Activated CD8-positive, alpha-beta memory T cell treated with anti-CD3 and anti-CD28 coated beads for 36 hours (primary cell): ENCODE data around the gene THOC6. TPM values are rescaled to one million over a fixed set of nuclear protein-coding genes. Genes with fewer than 3 reads are reported as not detected.
"Not testable (repeated sequence)": the region's sequence is repeated elsewhere in the genome, so short reads cannot be mapped to it uniquely, and the experiment has no call there.

Experiments used
- CTCF ChIA-PET: fragments of 350-600 bp; sonication (Branson Sonifier 250); formaldehyde crosslinking; loops from one replicate; lab custom pipeline; 2021; ENCODE audit warnings: antibody characterized with exemption; lab: Charles Lee
- POLR2A ChIA-PET: fragments of 350-600 bp; sonication (Branson Sonifier 250); formaldehyde crosslinking; loops from one replicate; lab custom pipeline; 2021; ENCODE audit warnings: antibody characterized with exemption; lab: Charles Lee
- total RNA-seq, 2 experiments: library from RNA; stranded (reverse); gene quantifications; one replicate each; pipeline ENCODE4 v1.2.3, GENCODE V29; 2021

The THOC6 gene
- total RNA-seq, 2 experiments from 2014 or later = 54.7 to 56.8 TPM

- ChIA-PET CTCF (interaction anchor here (1.3 to 3.5 kb wide), 5 partner anchors 10 to 63 kb away, joined by 3 to 22 read pairs (median 5); no protein-coding TSS in a partner anchor), POLR2A (interaction anchor here (0.6 to 4.7 kb wide), 5 partner anchors 10 to 68 kb away, joined by 3 to 63 read pairs (median 5); no protein-coding TSS in a partner anchor)
These were observed 42.6 kb downstream of the THOC6 start for GRCh38 chr16:3066440-3066748.

GRCh38 chr16:3068487-3068886, 44.7 kb downstream of the THOC6 start:
- ChIA-PET POLR2A (interaction anchor here (4.7 kb wide), 1 partner anchor 7 kb away, joined by 63 read pairs; no protein-coding TSS in a partner anchor), CTCF (interaction anchor here (1.6 to 2.9 kb wide), 2 partner anchors 10 to 61 kb away, joined by 6 to 18 read pairs; no protein-coding TSS in a partner anchor)

DNA sequence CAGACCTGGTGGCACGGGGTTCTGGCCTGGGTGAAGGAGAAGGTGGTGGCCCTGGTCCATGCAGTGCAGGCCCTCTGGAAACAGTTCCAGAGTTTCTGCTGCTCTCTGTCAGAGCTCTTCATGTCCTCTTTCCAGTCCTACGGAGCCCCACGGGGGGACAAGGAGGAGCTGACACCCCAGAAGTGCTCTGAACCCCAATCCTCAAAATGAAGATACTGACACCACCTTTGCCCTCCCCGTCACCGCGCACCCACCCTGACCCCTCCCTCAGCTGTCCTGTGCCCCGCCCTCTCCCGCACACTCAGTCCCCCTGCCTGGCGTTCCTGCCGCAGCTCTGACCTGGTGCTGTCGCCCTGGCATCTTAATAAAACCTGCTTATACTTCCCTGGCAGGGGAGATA, 45.3 kb downstream of the THOC6 start:
- CTCF ChIA-PET = interaction anchor here (1.2 to 2.9 kb wide), 3 partner anchors 10 to 60 kb away, joined by 3 to 18 read pairs (median 6); no protein-coding TSS in a partner anchor
- POLR2A ChIA-PET = interaction anchor here (0.6 to 0.7 kb wide), 3 partner anchors 28 to 58 kb away, joined by 3 to 4 read pairs (median 3); no protein-coding TSS in a partner anchor

GRCh38 chr16:3070608-3071111, 46.8 kb downstream of the THOC6 start:
- ChIA-PET POLR2A (interaction anchor here (0.6 kb wide), 1 partner anchor 91 kb away, joined by 3 read pairs; the partner anchor contains the start of gene PKMYT1), CTCF (interaction anchor here (0.9 to 2.9 kb wide), 5 partner anchors 12 to 80 kb away, joined by 3 to 18 read pairs (median 5); no protein-coding TSS in a partner anchor)

GRCh38 chr16:3071655-3072054, 47.8 kb downstream of the THOC6 start:
- ChIA-PET CTCF (interaction anchor here (0.9 to 2.2 kb wide), 2 partner anchors 58 to 60 kb away, joined by 4 to 11 read pairs; no protein-coding TSS in a partner anchor), POLR2A (no interaction called here)

GRCh38 chr16:3072148-3072547, 48.3 kb downstream of the THOC6 start:
- POLR2A ChIA-PET = interaction anchor here (0.7 kb wide), 1 partner anchor 13 kb away, joined by 3 read pairs; no protein-coding TSS in a partner anchor

GRCh38 chr16:3072576-3073263, 48.9 kb downstream of the THOC6 start:
- POLR2A ChIA-PET = interaction anchor here (0.7 kb wide), 1 partner anchor 14 kb away, joined by 3 read pairs; no protein-coding TSS in a partner anchor
- CTCF ChIA-PET = interaction anchor here (5.7 kb wide), 1 partner anchor 14 kb away, joined by 54 read pairs; no protein-coding TSS in a partner anchor

More at GRCh38 chr16:3072148-3072547, 48.3 kb downstream of the THOC6 start:
- CTCF ChIA-PET = not testable (repeated sequence)

DNA sequence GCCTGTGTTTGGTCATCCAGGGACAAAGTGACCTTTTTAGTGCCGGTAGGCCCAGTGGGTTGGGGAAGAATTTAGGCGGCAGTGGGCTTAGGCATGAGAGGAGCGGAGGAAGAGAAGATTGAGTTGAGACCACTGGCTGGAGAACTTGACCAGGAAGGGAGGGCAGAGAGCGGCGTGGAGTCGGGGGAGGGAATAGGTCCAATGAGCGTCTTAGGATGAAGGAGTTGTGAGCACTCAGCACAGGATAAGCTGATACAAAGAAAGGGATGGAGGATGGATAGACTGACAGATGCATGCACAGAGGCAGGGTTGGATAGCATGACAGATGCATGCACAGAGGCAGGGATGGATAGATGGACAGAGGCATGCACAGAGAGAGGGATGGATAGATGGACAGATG, 49.6 kb downstream of the THOC6 start:
- CTCF ChIA-PET = interaction anchor here (0.6 to 5.7 kb wide), 3 partner anchors 15 to 57 kb away, joined by 3 to 54 read pairs (median 3); no protein-coding TSS in a partner anchor
- POLR2A ChIA-PET = no interaction called here

GRCh38 chr16:3074860-3075522, 51.2 kb downstream of the THOC6 start:
- ChIA-PET POLR2A (interaction anchor here (0.6 to 4.2 kb wide), 6 partner anchors 9 to 81 kb away, joined by 3 to 63 read pairs (median 4); partner anchors contain the start of genes IL32 and ZNF213), CTCF (interaction anchor here (0.6 to 5.7 kb wide), 12 partner anchors 7 to 86 kb away, joined by 3 to 54 read pairs (median 4); partner anchors contain the start of gene IL32)

- ChIA-PET CTCF (interaction anchor here (0.9 to 5.7 kb wide), 8 partner anchors 10 to 54 kb away, joined by 3 to 54 read pairs (median 6); partner anchors contain the start of gene IL32), POLR2A (interaction anchor here (1.1 to 4.2 kb wide), 3 partner anchors 10 to 59 kb away, joined by 3 to 63 read pairs (median 3); partner anchors contain the start of genes IL32 and ZNF213)
These were observed 51.7 kb downstream of the THOC6 start for GRCh38 chr16:3075523-3075915.

DNA sequence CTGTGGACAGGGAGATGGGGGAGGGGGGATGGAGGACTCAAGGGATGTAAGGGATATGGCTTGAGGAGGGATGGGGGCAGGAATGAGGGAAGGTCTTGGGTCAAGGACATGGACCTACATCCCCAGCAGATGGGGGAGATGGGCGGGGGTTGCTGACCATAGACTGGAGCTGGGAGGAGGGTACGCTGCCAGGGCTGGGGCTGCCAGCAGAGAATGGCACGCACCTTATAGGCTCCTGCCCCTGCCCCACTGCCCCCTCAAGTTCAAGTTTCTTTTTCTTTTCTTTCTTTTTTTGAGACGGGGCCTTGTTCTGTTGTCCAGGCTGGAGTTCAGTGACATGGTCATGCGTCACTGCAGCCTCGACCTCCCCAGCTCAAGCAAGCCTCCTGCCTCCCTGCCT, 52.1 kb downstream of the THOC6 start:
- POLR2A ChIA-PET = interaction anchor here (1.1 to 4.2 kb wide), 2 partner anchors 10 to 59 kb away, joined by 3 to 63 read pairs; partner anchors contain the start of genes IL32 and ZNF213
- CTCF ChIA-PET = interaction anchor here (0.9 to 5.7 kb wide), 9 partner anchors 11 to 60 kb away, joined by 3 to 54 read pairs (median 5); partner anchors contain the start of gene IL32

GRCh38 chr16:3076577-3076976, 52.7 kb downstream of the THOC6 start:
- POLR2A ChIA-PET = interaction anchor here (0.6 to 4.2 kb wide), 2 partner anchors 11 to 30 kb away, joined by 3 to 63 read pairs; partner anchors contain the start of gene IL32
- CTCF ChIA-PET = interaction anchor here (0.6 to 5.7 kb wide), 10 partner anchors 11 to 59 kb away, joined by 3 to 54 read pairs (median 4); partner anchors contain the start of gene IL32

Other genes starting within 250 kb of the THOC6 start
- gene ELOB, start 246.8 kb upstream of the THOC6 start, total RNA-seq = 100 to 1,000 TPM; 305 to 307 TPM
- gene PRSS33, start 236.5 kb upstream of the THOC6 start, total RNA-seq = under 1 TPM; 0.13 TPM
- not detected for gene PRSS41, start 225.6 kb upstream of the THOC6 start, total RNA-seq
- gene PRSS21, start 206.8 kb upstream of the THOC6 start, total RNA-seq = 10 to 100 TPM; 10.5 to 11.1 TPM
- under 1 TPM; 0.63 to 0.71 TPM for gene ZG16B, start 193.7 kb upstream of the THOC6 start, total RNA-seq
- not detected for gene PRSS22, start 165.9 kb upstream of the THOC6 start, total RNA-seq
- gene FLYWCH2, start 140.8 kb upstream of the THOC6 start, total RNA-seq = 10 to 100 TPM; 24.4 to 27.1 TPM
- gene FLYWCH1, start 112.1 kb upstream of the THOC6 start, total RNA-seq = 10 to 100 TPM; 33.2 to 34.4 TPM
- under 1 TPM in 1 of 2 experiments, not detected in 1; 0.08 TPM for gene KREMEN2, start 59.8 kb upstream of the THOC6 start, total RNA-seq
- gene PAQR4, start 54.7 kb upstream of the THOC6 start, total RNA-seq = 10 to 100 TPM; 41.1 to 43.0 TPM
- 100 to 1,000 TPM; 135 TPM for gene PKMYT1, start 43.6 kb upstream of the THOC6 start, total RNA-seq
- not detected for gene CLDN9, start 11.1 kb upstream of the THOC6 start, total RNA-seq
- gene CLDN6, start 5.9 kb upstream of the THOC6 start, total RNA-seq = not detected
- 1 to 10 TPM; 4.3 to 4.6 TPM for gene TNFRSF12A, start 3.7 kb upstream of the THOC6 start, total RNA-seq
- 10 to 100 TPM; 27.5 to 28.5 TPM for gene HCFC1R1, start 93 bp upstream of the THOC6 start, total RNA-seq
- gene BICDL2, start 12.9 kb downstream of the THOC6 start, total RNA-seq = under 1 TPM; 0.11 to 0.17 TPM
- gene MMP25, start 22.5 kb downstream of the THOC6 start, total RNA-seq = 1 to 10 TPM; 1.3 to 2.2 TPM
- gene IL32, start 41.6 kb downstream of the THOC6 start, total RNA-seq = 1,000 to 10,000 TPM; 1,098 to 1,123 TPM
- gene ZSCAN10, start 75.3 kb downstream of the THOC6 start, total RNA-seq = not detected
- gene ZNF205, start 88.6 kb downstream of the THOC6 start, total RNA-seq = under 1 TPM in 1 of 2 experiments, not detected in 1; 0.23 TPM
- gene ZNF213, start 111.0 kb downstream of the THOC6 start, total RNA-seq = 1 to 10 TPM; 8.6 to 9.2 TPM
- not detected for gene OR1F1, start 164.2 kb downstream of the THOC6 start, total RNA-seq
- gene ZNF200, start 211.1 kb downstream of the THOC6 start, total RNA-seq = 10 to 100 TPM; 11.3 to 11.8 TPM
- under 1 TPM in 1 of 2 experiments, not detected in 1; 0.19 TPM for gene MEFV, start 232.6 kb downstream of the THOC6 start, total RNA-seq